Measurements from ENCODE around the gene THAP11.

Gene THAP11

DNA sequence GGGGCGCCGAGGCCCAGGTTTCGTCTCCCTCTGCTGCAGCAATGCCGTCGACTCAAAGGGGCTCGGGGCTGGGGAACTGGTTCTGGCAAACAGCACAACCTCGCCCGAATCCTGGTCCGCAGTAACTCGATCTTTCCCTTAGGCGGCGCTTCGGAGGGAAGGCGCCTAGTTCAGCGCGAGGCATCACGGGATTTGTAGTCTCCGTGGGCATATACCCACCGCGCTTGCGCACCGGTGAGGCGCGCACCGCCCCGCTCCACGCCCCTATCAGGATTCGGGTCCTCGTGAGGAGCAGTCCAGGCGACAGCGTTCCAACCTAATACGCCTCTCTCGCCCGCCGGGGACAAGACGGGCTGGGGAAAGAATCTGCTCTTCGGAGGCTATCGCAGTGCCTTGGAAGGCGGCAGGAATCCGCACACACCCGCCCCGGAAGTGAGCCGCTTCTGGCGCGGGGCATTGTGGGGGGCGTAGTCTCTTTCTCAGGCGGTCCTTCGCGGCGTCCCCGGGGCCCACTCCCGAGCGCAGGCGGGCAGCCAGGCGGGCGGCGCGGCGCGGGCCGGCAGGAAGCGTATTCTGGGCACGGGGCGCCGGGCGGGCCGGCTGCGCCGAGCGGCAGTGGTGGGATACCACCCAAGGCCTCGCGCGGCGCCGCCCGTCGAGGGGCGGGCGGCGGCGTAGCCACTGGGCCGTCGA is at the start of gene THAP11:
Gene THAP11, plus strand, starts transcription at position 505 of the 693 bp plus-strand sequence. CDS start 235 bp downstream, outside the sequence.
- peaks cover 1% of the 10 kb centered on the region for H3K36me3 Mint-ChIP-seq
- peak within 1 kb of the TSS; percentile 95 for H3K4me3 Mint-ChIP-seq
- DNase-seq (ENCODE audit: low spot score in 2 of 2) (peak; percentile 94 to 99), ATAC-seq (ENCODE audit: low read depth) (peak; percentile 57)
- peak within 1 kb of the TSS; percentile 88 for H3K27ac Mint-ChIP-seq
- peaks cover 21% of the 10 kb centered on the region for H3K4me1 Mint-ChIP-seq
- H3K9me3 Mint-ChIP-seq: no peaks in the 10 kb centered on the region
- peaks cover 3% of the 10 kb centered on the region for H3K27me3 Mint-ChIP-seq

DNA sequence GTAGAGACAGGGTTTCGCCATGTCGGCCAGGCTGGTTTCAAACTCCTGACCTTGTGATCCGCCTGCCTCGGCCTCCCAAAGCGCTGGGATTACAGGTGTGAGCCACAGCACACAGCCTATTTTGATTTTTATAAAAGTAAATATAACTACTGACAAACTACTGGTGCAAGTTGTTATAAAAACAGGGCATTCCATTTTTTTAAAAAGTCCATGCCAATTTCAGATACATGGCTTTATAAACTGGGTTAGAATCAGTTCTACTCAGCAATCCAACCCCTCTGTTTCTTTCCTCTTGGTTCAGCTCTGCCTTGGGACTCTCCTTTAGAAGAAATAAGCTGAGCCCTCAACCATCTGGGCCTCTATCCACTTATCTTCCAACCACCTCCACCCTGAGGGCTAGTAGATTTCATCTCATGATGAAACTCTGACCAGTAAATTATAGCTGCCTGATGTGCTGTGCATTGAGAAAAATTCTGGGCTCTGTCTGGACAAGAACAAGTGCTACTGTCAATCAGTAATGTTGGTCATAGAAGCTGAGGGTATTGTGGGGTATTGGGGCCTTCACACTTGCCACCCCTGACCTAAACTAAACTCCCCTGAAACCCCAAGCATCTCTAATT is 45.9 kb upstream of the THAP11 start:
- H3K9me3 Mint-ChIP-seq: no peaks in the 10 kb centered on the region
- DNase-seq (ENCODE audit: low spot score in 2 of 2) (no peak), ATAC-seq (ENCODE audit: low read depth) (no peak)
- no peak overlapping the region for H3K4me3 Mint-ChIP-seq
- peaks cover 6% of the 10 kb centered on the region for H3K36me3 Mint-ChIP-seq
- H3K27me3 Mint-ChIP-seq: no peaks in the 10 kb centered on the region
- H3K27ac Mint-ChIP-seq: peak overlapping the region; percentile 5
- H3K4me1 Mint-ChIP-seq: peaks cover 20% of the 10 kb centered on the region

DNA sequence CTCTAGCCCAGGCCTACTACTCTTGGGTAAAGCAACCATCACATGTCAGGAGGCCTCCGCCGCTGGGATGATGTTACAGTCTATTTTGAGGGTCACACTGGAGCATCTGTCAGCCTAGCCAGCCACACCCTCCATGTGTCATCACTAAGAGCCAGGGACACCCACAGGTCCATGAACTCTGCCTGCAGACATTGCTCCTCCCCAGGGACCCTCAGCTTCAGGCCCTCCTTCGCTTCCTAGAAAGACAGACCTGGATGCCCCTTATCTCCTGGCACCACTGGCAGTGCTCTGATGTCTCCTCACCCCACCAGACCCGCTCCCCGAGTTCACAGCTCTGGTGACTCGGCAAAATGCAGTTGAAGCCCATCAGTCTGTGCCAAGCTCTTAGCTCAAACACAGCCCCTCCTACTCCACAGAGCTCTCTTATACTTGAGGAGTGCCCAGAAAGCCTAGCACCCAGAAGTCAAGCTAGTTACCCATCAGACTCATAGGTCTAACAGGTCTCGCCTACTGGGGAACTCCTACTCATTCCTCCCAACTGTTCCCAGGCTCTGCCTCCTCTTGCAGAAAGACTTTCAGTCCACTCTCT is 41.7 kb upstream of the THAP11 start:
- Mint-ChIP-seq H3K4me3 (no peak overlapping the region), H3K4me1 (peaks cover 45% of the 10 kb centered on the region), H3K27me3 (no peaks in the 10 kb centered on the region), H3K27ac (no peak overlapping the region), H3K36me3 (peaks cover 11% of the 10 kb centered on the region), H3K9me3 (no peaks in the 10 kb centered on the region)
- ATAC-seq (ENCODE audit: low read depth) (no peak), DNase-seq (ENCODE audit: low spot score in 2 of 2) (no peak)

DNA sequence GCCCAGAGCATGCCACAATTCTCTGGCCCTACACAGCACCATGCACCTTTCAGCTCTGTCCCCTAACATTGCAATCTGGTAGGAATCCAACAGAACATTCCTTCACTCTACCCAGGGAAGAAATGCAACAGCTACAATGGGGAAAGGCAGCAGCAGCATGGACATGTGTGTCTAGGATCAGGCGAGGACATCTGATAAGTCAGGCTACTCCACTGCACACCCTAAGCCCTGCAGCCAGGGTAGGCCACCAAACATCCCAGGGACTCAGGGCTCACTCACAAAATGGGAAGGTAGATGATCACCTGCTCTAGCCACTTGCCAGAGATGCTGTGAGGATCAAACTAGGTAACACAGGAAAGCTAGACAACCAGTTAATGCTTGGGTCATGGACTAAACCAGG is 40.9 kb upstream of the THAP11 start:
- Mint-ChIP-seq H3K9me3 (no peaks in the 10 kb centered on the region), H3K36me3 (peaks cover 11% of the 10 kb centered on the region), H3K4me1 (peaks cover 46% of the 10 kb centered on the region), H3K27ac (peak overlapping the region; percentile 31), H3K4me3 (peak overlapping the region; percentile 3), H3K27me3 (no peaks in the 10 kb centered on the region)
- no peak for DNase-seq (ENCODE audit: low spot score in 2 of 2)
- ATAC-seq (ENCODE audit: low read depth): no peak

DNA sequence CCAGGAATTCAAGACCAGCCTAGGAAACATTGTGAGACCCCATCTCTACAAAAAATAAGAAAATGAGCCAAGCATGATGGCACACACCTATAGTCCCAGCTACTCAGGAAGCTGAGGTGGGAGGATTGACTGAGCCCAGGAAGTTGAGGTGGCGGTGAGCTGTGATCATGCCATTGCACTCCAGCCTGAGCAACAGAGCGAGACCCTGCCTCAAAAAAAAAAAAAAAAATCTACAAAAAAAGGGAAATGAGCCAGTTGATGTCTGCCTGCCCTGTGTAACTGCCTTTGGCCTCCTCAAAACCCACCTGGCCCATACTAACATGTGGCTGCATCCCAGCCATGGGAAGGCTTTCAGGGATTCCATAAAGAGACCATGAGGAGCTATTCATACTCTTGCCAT is 40.2 kb upstream of the THAP11 start:
- peaks cover 40% of the 10 kb centered on the region for H3K4me1 Mint-ChIP-seq
- H3K27me3 Mint-ChIP-seq: no peaks in the 10 kb centered on the region
- ATAC-seq (ENCODE audit: low read depth) (peak; percentile 34), DNase-seq (ENCODE audit: low spot score in 2 of 2) (peak; percentile 37 to 62)
- peak overlapping the region; percentile 31 for H3K27ac Mint-ChIP-seq
- peak overlapping the region; percentile 52 for H3K4me3 Mint-ChIP-seq
- H3K36me3 Mint-ChIP-seq: peaks cover 11% of the 10 kb centered on the region
- H3K9me3 Mint-ChIP-seq: no peaks in the 10 kb centered on the region

DNA sequence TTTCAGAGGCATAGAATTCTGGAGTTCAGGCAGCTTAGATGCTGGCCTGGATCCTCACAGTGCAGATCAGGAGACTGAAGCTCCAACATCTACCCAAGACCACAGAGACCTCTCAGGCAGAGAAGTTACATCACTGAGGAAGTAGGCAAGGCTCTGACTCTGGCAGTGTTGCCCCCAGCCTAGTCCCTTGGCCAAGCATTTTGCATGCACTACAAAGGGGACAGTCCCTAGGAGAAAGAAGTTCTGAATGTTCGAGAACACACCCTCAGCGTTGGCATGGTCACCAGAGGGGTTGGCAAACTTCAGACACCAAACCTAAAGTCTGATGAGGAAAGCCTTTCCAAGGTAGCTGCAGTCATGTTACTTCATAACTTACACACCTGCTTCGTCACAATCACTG is 38.2 kb upstream of the THAP11 start:
- no peaks in the 10 kb centered on the region for H3K27me3 Mint-ChIP-seq
- ATAC-seq (ENCODE audit: low read depth) (peak; percentile 12), DNase-seq (ENCODE audit: low spot score in 2 of 2) (peak; percentile 22 to 32)
- peaks cover 8% of the 10 kb centered on the region for H3K36me3 Mint-ChIP-seq
- peak overlapping the region; percentile 69 for H3K4me3 Mint-ChIP-seq
- H3K9me3 Mint-ChIP-seq: no peaks in the 10 kb centered on the region
- H3K4me1 Mint-ChIP-seq: peaks cover 40% of the 10 kb centered on the region
- H3K27ac Mint-ChIP-seq: peak overlapping the region; percentile 84

DNA sequence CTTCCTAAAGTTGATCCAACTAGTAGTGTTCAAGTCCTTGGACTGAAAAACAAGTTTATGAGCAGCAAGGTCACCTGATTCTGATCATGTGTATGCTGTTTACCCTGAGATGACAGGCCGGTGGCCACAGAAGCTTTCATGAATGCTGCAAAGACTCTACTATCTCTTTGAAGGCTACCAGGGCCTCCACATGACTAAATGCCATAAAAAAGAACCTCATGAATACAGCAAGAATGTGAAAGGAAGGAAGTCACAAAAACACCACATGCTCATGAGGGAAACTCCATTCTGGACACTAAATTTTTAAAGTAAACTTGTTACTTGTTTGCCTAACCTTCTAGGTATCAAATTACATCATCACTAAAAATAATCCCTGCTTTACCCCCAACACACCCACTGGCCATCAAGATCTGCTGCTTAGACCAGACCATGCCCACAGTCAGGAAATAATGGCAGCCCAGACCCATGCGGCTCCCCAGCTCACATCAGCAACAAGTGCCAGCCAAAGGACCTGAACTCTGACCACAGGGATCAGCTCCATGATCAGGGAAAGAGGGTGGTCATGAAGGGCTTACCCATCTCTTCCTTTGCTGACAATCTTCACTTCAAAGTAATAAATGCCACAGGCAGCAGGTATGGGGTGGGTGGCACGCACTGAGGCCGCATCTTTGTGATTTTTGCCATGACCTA is 37.1 kb upstream of the THAP11 start:
- Mint-ChIP-seq H3K27ac (peak overlapping the region; percentile 86), H3K4me1 (peaks cover 36% of the 10 kb centered on the region), H3K4me3 (peak overlapping the region; percentile 88), H3K27me3 (no peaks in the 10 kb centered on the region), H3K36me3 (peaks cover 4% of the 10 kb centered on the region), H3K9me3 (no peaks in the 10 kb centered on the region)
- ATAC-seq (ENCODE audit: low read depth) (no peak), DNase-seq (ENCODE audit: low spot score in 2 of 2) (no peak)

DNA sequence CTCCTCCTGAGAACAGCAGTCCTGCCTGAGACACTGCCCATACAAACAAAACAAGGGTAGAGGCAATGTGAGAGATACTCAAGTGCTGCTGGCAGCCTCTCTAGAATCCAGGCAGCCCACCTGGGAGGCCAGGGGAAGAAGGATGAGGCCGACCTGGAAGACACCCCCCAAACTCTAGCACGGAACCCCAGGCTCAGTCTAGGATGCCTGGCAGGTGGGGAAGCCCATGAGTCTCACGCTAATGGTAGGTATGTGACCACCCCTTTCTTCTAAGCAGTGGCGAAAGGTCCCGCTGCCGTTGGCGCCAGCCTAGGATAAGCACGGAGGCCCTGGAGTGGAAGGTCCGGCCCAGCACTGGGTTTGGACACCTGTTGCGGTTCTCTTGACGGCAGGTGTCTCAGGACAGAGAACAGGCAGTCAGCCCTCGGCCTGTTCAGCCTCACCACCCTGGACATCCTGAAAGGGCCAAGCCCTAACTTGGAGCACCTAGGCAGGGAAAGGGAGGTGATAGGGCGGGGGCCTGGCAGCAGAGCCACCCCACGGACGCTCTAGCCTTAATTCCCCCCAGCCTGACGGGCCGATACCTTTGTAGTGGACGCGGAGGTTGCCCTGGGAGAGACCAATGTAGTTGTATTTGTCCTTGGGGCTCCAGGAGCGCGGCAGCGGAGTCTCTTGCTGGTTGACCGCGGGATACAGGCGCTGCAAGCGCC is 36.2 kb upstream of the THAP11 start:
- no peaks in the 10 kb centered on the region for H3K27me3 Mint-ChIP-seq
- peak overlapping the region; percentile 86 for H3K27ac Mint-ChIP-seq
- no peak for ATAC-seq (ENCODE audit: low read depth)
- no peaks in the 10 kb centered on the region for H3K9me3 Mint-ChIP-seq
- H3K4me3 Mint-ChIP-seq: peak overlapping the region; percentile 88
- H3K4me1 Mint-ChIP-seq: peaks cover 31% of the 10 kb centered on the region
- no peak for DNase-seq (ENCODE audit: low spot score in 2 of 2)
- peaks cover 4% of the 10 kb centered on the region for H3K36me3 Mint-ChIP-seq

DNA sequence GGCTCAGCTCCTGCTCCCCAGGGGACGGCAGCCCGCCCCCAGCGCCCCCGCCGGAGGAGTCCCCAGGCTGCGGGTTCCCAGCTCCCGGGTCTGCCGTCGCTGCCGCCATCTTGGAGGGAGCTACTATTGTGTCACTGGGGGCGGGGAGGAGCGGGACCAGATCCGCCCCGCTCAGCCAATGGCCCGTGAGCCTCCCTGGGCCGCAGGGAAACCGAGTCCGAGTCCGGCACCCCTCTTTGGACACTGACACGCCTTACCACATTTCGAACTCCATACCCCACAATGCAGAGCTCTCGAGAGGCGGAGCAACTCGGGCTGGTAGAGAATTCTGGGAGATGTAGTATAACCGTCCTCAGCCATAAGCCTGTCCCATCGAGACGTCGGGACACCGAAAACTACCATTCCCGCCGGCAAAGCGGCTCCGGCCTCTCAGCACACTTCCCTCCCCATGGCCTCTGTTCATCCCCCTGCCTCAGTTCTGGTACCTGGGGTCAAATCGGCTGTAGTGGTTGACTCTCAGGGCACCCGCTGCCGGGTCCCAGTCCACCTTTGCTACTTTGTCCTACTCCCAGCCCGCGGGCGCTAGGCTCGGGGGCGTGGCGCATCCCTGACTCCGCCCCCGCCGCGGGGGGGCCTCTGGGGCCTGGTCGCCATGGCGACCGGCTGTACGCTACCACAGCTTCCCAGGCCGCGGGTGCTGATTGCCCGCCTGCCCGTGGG is 35.5 kb upstream of the THAP11 start, which contains the start of the genes RANBP10 and TSNAXIP1:
Gene RANBP10, minus strand, starts transcription at position 133 of the 720 bp plus-strand sequence. Its CDS starts 24 bp downstream, at position 109.
Gene TSNAXIP1, plus strand, starts transcription at position 462 of the 720 bp plus-strand sequence. CDS start 261 bp downstream, outside the sequence.
- Mint-ChIP-seq H3K36me3 (peaks cover 4% of the 10 kb centered on the region), H3K4me1 (peaks cover 26% of the 10 kb centered on the region), H3K27ac (peak within 1 kb of the TSS; percentile 86), H3K4me3 (peak within 1 kb of the TSS; percentile 88), H3K27me3 (no peaks in the 10 kb centered on the region), H3K9me3 (no peaks in the 10 kb centered on the region)
- ATAC-seq (ENCODE audit: low read depth): peak; percentile 83
- peak; percentile 88 to 93 for DNase-seq (ENCODE audit: low spot score in 2 of 2)

DNA sequence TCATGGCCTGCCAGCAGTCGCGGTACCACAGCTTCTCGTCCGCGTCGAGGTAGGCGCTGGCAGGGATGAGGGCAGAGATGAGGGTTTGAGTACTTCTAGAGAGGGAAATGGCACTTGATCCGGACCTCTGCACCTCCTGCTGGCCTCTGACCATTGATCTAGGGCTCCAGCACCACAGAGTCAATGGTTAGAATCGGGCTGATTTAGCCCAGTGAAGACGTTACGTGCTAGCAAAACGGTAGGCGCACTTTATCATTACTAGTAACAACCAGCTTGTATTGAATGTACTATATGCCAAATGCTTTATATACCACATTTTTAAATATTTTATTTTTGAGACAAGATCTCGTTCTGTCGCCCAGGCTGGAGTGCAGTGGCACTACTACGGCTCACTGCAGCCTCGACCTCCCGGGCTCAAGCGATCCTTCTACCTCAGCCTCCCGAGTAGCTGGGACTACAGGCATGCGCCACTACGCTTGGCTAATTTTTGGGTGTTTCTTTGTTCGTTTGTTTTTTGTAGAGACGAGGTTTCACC is 34.9 kb upstream of the THAP11 start:
- Mint-ChIP-seq H3K36me3 (peaks cover 4% of the 10 kb centered on the region), H3K4me1 (peaks cover 20% of the 10 kb centered on the region)

DNA sequence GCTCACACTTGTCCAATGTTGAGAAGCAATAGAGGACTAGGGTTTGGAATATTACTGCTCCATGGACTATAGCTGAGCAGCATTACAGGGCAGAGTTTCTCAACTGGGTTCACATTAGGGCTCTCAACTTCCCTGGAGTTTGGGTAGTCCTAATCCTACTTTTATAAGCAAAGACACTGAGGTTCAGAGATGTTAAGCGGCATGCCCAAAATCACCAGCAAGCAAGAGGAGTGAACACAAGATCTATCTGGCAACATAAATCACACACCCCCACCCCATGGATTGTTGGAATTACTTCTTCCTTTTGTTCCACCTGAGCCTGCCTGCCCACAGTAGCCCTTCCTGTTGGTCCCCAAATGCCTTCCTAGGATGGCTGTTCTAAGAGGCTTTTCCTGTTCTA is 30.2 kb upstream of the THAP11 start:
- no peak for ATAC-seq (ENCODE audit: low read depth)
- Mint-ChIP-seq H3K36me3 (no peaks in the 10 kb centered on the region), H3K4me1 (peaks cover 7% of the 10 kb centered on the region), H3K9me3 (no peaks in the 10 kb centered on the region), H3K4me3 (no peak overlapping the region), H3K27me3 (no peaks in the 10 kb centered on the region), H3K27ac (no peak overlapping the region)
- no peak for DNase-seq (ENCODE audit: low spot score in 2 of 2)

More for the DNA sequence above, 34.9 kb upstream of the THAP11 start:
- Mint-ChIP-seq H3K9me3 (no peaks in the 10 kb centered on the region), H3K27ac (peak overlapping the region; percentile 86), H3K4me3 (peak overlapping the region; percentile 88), H3K27me3 (no peaks in the 10 kb centered on the region)
- no peak for DNase-seq (ENCODE audit: low spot score in 2 of 2)
- no peak for ATAC-seq (ENCODE audit: low read depth)

DNA sequence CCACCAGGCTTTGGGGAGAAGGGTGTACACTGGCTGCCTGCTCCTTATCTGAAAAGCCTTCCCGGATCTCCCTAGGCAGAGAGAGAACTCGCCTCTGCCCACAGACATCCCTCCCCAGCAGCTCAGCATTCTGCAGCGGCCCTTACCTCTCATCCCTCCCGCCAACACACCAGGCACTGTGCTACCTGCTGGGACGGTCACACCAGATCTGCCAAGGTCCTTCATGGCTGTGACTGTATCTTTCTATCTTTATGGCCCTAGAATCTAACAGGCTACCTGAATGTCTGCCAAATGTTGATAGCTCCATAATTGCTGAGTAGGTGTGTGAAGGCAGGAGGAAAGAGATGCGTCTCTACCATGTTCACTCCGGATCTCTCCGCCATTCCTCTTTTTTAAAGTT is 27.6 kb upstream of the THAP11 start:
- H3K36me3 Mint-ChIP-seq: no peaks in the 10 kb centered on the region
- H3K4me3 Mint-ChIP-seq: no peak overlapping the region
- no peaks in the 10 kb centered on the region for H3K9me3 Mint-ChIP-seq
- H3K27ac Mint-ChIP-seq: no peak overlapping the region
- ATAC-seq (ENCODE audit: low read depth): no peak
- peaks cover 4% of the 10 kb centered on the region for H3K4me1 Mint-ChIP-seq
- no peak for DNase-seq (ENCODE audit: low spot score in 2 of 2)
- H3K27me3 Mint-ChIP-seq: no peaks in the 10 kb centered on the region
